Spleen (tissue), 11 donors: Measurements from ENCODE around the gene ATP13A5. TPM values are rescaled to one million over a fixed set of nuclear protein-coding genes. Genes with fewer than 3 reads are reported as not detected.

ENCODE experiments used
- DNase-seq: peaks from one replicate; pipeline ENCODE4 v3.0.0-alpha.2; 2020
- H3K27ac ChIP-seq, 8 donors: fragments of 200-600 bp; sonication (generic) in 7 of 8; 1 replicate in 4 of 8; 2 replicates in 4 of 8; pipeline versions ENCODE4 v1.5.0 to v1.8.0; 2016 to 2021; ENCODE audit warnings: inconsistent platforms in 4 of 8, mild to moderate bottlenecking in 4 of 8, moderate library complexity in 1 of 8
- H3K27me3 ChIP-seq, 7 donors: fragments of 200-600 bp; sonication (generic) in 6 of 7; replicated peaks in 1 of 7; 1 replicate in 4 of 7; 2 replicates in 3 of 7; pipeline versions ENCODE4 v1.5.0 to v1.8.0; 2016 to 2021; ENCODE audit warnings: inconsistent platforms in 3 of 7, mild to moderate bottlenecking in 1 of 7
- H3K36me3 ChIP-seq, 6 donors: fragments of 200-600 bp; sonication (generic) in 5 of 6; 1 replicate in 4 of 6; 2 replicates in 2 of 6; pipeline versions ENCODE4 v1.5.0 to v1.8.0; 2016 to 2021; ENCODE audit warnings: inconsistent platforms in 2 of 6
- H3K4me1 ChIP-seq, 6 donors: fragments of 200-600 bp; sonication (generic) in 5 of 6; 1 replicate in 3 of 6; 2 replicates in 3 of 6; pipeline versions ENCODE4 v1.5.0 to v1.8.0; 2016 to 2021; ENCODE audit warnings: inconsistent platforms in 3 of 6
- H3K4me3 ChIP-seq, 8 donors: fragments of 200-600 bp; sonication (generic) in 7 of 8; 1 replicate in 4 of 8; 2 replicates in 4 of 8; pipeline versions ENCODE4 v1.5.0 to v1.8.0; 2016 to 2021; ENCODE audit warnings: inconsistent platforms in 4 of 8, mild to moderate bottlenecking in 4 of 8, moderate library complexity in 2 of 8
- H3K9me3 ChIP-seq, 8 donors: fragments of 200-600 bp; sonication (generic) in 7 of 8; 1 replicate in 4 of 8; 2 replicates in 4 of 8; pipeline versions ENCODE4 v1.5.0 to v1.8.0; 2016 to 2021; ENCODE audit warnings: inconsistent platforms in 4 of 8
- CTCF ChIP-seq, 11 experiments: fragments of 200-600 bp in 7 of 11; fragments of 450-650 bp in 4 of 11; sonication (generic) in 4 of 11; IDR thresholded peaks in 8 of 11; conservative IDR thresholded peaks in 3 of 11; 1 replicate in 7 of 11; 2 replicates in 4 of 11; pipeline versions ENCODE4 v1.4.0 to v1.8.0; 2016 to 2021; ENCODE audit warnings: antibody characterized with exemption in 11 of 11, inconsistent platforms in 4 of 11, mild to moderate bottlenecking in 1 of 11
- POLR2A ChIP-seq, 3 donors: fragments of 450-650 bp; IDR thresholded peaks; one replicate each; pipeline ENCODE4 v1.5.1; 2017; ENCODE audit warnings: antibody characterized with exemption in 3 of 3, mild to moderate bottlenecking in 1 of 3
- POLR2AphosphoS5 ChIP-seq, 3 donors: sonication (generic); formaldehyde crosslinking; IDR thresholded peaks; one replicate each; pipeline ENCODE4 v1.5.1; 2017; ENCODE audit warnings: antibody characterized with exemption in 3 of 3
- WGBS, 5 donors: extraction: QIAGEN DNeasy Blood & Tissue Kit in 3 of 5; methylation state at CpG; one replicate each; pipeline versions ENCODE4 v1.1.5 to v1.1.7; 2013 to 2018; 5-methylcytosine and 5-hydroxymethylcytosine counted together
- intact Hi-C: fragments of 100-400 bp; cut with DNase I; formaldehyde crosslinking; loops from one replicate; pipeline ENCODE4 v1.15.0; 2023; ENCODE audit warnings: low total_unique reads
- polyA plus RNA-seq, 3 donors: library from polyadenylated mRNA; stranded (reverse); fragments of 200-250 nt; gene quantifications; one replicate each; pipeline ENCODE4 v1.2.1, GENCODE V29; 2013
- total RNA-seq, 7 donors: library from RNA; depleted of rRNA in 3 of 7; stranded (reverse); fragments of >200 nt in 3 of 7; fragmentation: NEBNext Ultra II Directional in 4 of 7; extraction: Animal tissue kit (Norgen Biotek cat#: 25700) in 4 of 7; gene quantifications; one replicate each; pipeline versions ENCODE4 v1.1.0 to v1.2.1, GENCODE V29; 2016 to 2021
- donor health status: healthy with polysubstance abuse.
- donor health status: DM: no; HTN: no; CAD: no; lungs with moderate emphysema.
- donor health status: DM: no; HTN: no; CAD: no.
- donor health status: Bipolar disorder and iron deficiency.
- donor health status: healthy.
- donor health status: DM: no; HTN: no; CAD: no.
- donor health status: DM: yes; HTN: yes; CAD: no.

Gene ATP13A5
- total and polyA plus RNA-seq, 10 donors, result 0.13 TPM; not detected in 9

DNA sequence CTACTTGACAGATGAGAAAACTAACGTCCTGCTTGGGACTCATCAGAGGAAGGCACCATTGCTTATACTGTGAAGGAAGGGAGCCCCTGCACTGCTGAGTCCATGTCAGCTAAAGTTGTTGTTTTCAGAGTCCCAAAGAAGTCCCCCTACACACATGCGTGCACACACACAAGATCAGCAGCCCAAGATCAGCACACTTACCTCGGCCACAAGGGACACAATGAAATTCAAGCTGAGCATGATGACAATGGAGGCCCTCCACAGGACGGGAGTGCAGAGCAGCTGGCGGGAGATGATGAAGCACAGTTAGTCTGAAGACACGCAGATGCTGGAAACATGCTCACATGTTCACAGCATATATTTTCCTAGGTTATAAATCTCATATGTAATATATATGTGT lies 28.6 kb upstream of the ATP13A5 start:
- 77 to 80% (median 77%) methylated on average over 6 of the region's 6 CpGs for WGBS, 5 donors
- Histone ChIP-seq H3K4me3 (no peak overlapping the region), H3K27ac (no peak overlapping the region), H3K9me3 (no peaks in the 10 kb centered on the region), H3K27me3 (no peaks in the 10 kb centered on the region), H3K36me3 (no peaks in the 10 kb centered on the region), H3K4me1 (no peaks in the 10 kb centered on the region)
- DNase-seq, result no peak
- TF ChIP-seq POLR2A (IDR thresholded peaks at IDR 0.05) (no peak), CTCF (IDR thresholded peaks at IDR 0.05 in 8 of 11, conservative IDR thresholded peaks at IDR 0.05 in 3 of 11) (no peak), POLR2AphosphoS5 (IDR thresholded peaks at IDR 0.05) (no peak)
- intact Hi-C loops, result no loop called here

GRCh38 chr3:193403307-193403706 lies 24.8 kb upstream of the ATP13A5 start:
- WGBS, 5 donors, result 87 to 88% (median 88%) methylated on average over 2 of the region's 2 CpGs
- H3K9me3 ChIP-seq, result no peaks in the 10 kb centered on the region
- no peaks in the 10 kb centered on the region for H3K4me1 ChIP-seq
- intact Hi-C loops, result no loop called here
- no peaks in the 10 kb centered on the region for H3K36me3 ChIP-seq
- no peak for TF ChIP-seq CTCF (IDR thresholded peaks at IDR 0.05 in 8 of 11, conservative IDR thresholded peaks at IDR 0.05 in 3 of 11)
- TF ChIP-seq POLR2A (IDR thresholded peaks at IDR 0.05), result no peak
- TF ChIP-seq POLR2AphosphoS5 (IDR thresholded peaks at IDR 0.05), result no peak
- H3K4me3 ChIP-seq, result no peak overlapping the region
- H3K27me3 ChIP-seq, result no peaks in the 10 kb centered on the region
- no peak overlapping the region for H3K27ac ChIP-seq
- no peak for DNase-seq

DNA sequence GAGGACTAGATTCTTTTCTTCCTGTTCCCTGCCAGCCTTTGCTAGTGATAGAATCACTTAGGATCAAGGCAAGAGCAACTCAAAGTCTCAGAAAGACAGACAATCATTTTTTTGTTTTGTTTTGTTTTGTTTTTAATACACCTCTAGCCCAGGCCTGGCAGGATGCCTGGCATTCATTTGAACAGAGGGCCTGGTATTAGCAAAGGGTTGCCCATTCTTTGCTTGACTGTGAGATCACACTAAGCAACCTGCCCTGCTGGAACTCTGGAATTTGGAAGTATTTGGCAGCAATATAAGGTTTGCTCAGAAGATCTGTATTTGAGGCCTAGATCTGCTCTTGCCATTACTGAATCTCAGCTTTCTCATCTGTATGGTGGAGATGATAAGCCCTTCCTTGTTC lies 21.8 kb upstream of the ATP13A5 start:
- no peak overlapping the region for H3K27ac ChIP-seq
- H3K36me3 ChIP-seq, result no peaks in the 10 kb centered on the region
- H3K27me3 ChIP-seq, result no peaks in the 10 kb centered on the region
- H3K4me1 ChIP-seq, result no peaks in the 10 kb centered on the region
- no peak for DNase-seq
- H3K9me3 ChIP-seq, result no peaks in the 10 kb centered on the region
- no peak for TF ChIP-seq POLR2AphosphoS5 (IDR thresholded peaks at IDR 0.05)
- no peak for TF ChIP-seq CTCF (IDR thresholded peaks at IDR 0.05 in 8 of 11, conservative IDR thresholded peaks at IDR 0.05 in 3 of 11)
- TF ChIP-seq POLR2A (IDR thresholded peaks at IDR 0.05), result no peak
- no peak overlapping the region for H3K4me3 ChIP-seq
- intact Hi-C loops, result no loop called here

DNA sequence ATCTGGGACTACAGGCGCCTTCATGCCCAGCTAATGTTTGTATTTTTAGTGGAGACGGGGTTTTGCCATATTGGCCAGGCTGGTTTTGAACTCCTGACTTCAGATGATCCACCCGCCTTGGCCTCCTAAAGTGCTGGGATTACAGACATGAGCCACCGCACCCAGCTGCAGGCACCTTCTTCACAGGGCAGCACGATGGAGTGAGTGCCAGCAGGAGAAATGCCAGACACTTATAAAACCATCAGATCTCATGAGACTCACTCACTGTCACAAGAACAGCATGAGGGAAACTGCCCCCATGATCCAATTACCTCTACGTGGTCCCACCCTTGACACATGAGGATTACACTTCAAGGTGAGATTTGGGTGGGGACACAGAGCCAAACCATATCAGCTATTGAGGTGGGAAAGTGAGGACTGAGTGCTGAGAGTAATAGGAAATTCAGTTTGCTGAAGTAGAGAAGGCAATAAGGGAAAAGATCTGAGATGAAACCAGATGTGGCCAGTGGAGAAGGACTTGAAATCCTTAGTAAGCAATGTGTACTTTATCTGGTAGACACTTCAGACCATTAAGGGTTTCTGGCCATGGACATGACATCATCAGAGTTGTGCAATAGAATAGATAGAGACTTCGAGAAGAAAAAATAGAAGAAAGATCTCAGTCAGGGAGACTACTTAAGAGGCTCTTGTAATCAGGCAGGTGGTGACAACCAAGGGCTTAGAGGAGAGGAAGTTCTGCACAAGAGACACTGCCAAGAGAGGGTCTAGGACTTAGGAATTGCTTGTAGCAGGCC lies 18.1 kb upstream of the ATP13A5 start:
- 61 to 86% (median 83%) methylated on average over 5 to 7 of the region's 7 CpGs for WGBS, 5 donors
- TF ChIP-seq POLR2AphosphoS5 (IDR thresholded peaks at IDR 0.05), result no peak
- TF ChIP-seq CTCF (IDR thresholded peaks at IDR 0.05 in 8 of 11, conservative IDR thresholded peaks at IDR 0.05 in 3 of 11), result no peak
- TF ChIP-seq POLR2A (IDR thresholded peaks at IDR 0.05), result no peak
- Histone ChIP-seq H3K27me3 (no peaks in the 10 kb centered on the region), H3K27ac (no peak overlapping the region), H3K9me3 (no peaks in the 10 kb centered on the region), H3K36me3 (no peaks in the 10 kb centered on the region), H3K4me1 (no peaks in the 10 kb centered on the region), H3K4me3 (no peak overlapping the region)
- no peak for DNase-seq
- intact Hi-C loops, result no loop called here
